SW 1271 (cell line): ENCODE results near the gene KCNJ8.
"Not testable (repeated sequence)": the region's sequence is repeated elsewhere in the genome, so short reads cannot be mapped to it uniquely, and the experiment has no call there.

Source experiments
- DNase-seq, 2 experiments: peaks; one replicate each; lab custom pipeline; 2025; lab: John Stamatoyannopoulos, UW

Gene KCNJ8

DNA sequence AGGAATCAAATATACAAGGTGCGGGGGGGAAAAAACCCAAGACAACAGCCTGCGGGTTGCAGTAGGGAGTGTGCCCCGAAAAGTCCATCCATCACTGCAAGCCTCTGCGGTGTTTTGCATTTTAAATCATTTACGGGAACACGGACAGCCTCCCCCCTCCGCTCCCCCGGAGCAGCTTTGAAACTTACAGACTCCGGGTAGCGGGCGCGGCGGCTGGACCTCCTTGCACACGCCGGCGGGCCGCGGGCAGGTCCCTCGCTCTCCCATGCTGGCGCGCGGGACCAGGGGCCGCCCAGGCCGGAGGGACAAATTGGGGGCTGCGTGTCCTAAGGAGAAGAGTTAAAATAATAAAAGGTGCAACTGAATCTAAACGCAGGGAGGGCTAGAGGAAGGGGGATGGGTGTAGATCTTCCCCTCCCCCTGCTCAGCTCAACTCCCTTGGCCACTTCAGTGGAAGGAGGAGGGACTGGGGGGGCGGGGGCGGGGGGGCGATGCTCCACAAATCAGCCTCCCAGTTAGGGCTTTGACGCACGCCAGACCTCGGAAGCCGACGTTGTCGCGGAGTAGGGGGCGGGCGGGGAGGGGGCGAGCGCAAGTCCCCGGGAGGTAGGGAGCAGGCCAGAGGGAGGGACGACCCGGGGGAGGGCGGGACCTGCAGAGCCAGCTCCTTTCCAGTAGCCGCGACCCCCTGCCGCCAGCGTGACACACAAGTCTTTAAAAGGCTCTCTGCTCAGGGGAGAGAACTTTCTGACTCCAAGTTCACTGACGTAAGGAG, at the start of gene KCNJ8:
TSS of gene KCNJ8 (minus strand) at position 349 of the 775 bp plus-strand sequence. CDS start 1,090 bp downstream, outside the sequence.
- no peak for DNase-seq

DNA sequence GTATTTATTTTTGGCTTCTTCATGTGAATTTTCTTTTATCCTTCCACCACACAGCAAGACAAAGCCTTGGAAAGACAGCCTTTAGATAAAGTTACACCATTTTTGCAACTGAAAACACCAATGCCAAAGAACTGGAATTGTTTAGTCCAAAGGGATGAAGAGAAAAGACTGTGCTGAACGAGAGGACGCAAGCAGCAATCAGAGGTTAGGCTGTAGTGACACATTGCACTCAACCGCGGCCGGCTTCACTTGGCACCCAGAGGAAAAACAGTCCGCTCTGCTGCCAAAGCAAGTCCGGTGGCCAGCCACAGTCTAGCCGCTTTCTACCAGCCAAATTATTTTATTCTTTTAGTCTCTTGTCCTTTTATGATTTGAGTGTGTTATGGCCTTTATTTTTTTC, 49.1 kb upstream of the KCNJ8 start:
- no peak for DNase-seq

- DNase-seq: no peak
Observed at GRCh38 chr12:21819678-21820077, 45.2 kb upstream of the KCNJ8 start.

DNA sequence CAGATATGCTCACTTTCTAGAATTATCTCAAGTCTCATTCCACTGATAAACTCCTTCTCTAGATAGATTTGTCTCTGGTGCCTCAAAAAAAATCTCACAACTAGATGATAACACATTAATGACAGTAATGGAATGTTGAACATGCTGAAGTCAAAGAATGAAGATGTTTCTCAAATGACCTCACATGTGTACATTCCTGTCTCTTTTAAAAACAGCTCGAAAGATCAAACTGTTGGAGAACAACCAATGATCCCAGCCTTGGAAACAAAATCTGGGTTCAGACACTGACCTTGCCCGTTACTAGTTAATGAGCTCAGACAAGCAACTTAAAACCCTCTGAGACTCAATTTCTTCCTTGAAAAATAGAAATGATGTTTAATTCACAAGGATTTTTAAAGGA, 44.7 kb upstream of the KCNJ8 start:
- no peak for DNase-seq

- no peak for DNase-seq
Observed at GRCh38 chr12:21818627-21819026, 44.1 kb upstream of the KCNJ8 start.

GRCh38 chr12:21815306-21816062, 41.0 kb upstream of the KCNJ8 start:
- no peak for DNase-seq

- no peak for DNase-seq
Observed at GRCh38 chr12:21814814-21815213, 40.3 kb upstream of the KCNJ8 start.

DNA sequence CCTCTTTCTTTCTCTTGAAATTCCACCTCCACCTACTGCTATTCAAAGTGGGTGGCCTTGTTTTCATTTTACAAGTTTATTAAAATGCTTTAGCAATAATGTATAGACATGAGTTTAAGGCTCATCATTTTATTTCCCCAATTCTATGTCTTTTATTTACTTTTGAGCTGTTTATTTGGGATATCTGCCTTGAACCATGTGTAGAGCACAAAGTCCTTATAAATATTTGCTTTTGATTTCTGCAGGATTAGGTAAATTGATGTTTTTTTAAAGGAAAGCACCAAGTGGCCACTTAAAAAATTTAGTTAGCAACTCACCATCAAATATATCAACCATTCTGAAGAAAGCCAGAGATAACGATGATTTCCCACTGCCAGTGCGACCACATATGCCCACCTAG, 39.8 kb upstream of the KCNJ8 start:
- DNase-seq: no peak

GRCh38 chr12:21813751-21814150, 39.2 kb upstream of the KCNJ8 start:
- no peak for DNase-seq

DNA sequence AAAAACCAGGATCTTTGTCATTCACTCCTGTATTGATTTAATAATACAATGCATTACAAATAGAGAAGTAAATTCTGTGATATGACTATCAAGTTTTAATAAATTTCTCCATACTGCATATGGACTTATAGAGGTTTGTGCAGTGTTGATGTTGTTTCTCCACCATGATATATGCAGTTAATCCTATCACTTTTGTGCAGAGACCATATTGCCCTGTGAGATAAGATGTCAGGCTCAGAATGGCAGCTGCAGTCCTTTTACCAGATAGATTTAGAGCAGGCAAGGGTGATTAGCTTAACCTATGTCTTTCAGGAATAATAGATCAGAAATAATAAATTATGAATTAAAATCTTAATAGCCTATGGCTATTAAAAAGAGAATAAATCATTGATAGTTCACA, 38.6 kb upstream of the KCNJ8 start:
- DNase-seq: no peak

DNA sequence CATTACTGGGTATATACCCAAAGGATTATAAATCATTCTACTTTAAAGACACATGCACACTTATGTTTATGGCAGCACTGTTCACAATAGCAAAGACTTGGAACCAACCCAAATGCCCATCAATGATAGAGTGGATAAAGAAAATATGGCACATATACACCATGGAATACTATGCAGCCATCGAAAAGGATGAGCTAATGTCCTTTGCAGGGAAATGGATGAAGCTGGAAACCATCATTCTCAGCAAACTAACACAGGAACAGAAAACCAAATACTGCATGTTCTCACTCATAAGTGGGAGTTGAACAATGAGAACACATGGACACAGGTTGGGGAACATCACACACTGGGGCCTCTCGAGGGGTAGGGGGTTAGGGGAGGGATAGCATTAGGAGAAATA, 37.8 kb upstream of the KCNJ8 start:
- DNase-seq: not testable (repeated sequence)

DNA sequence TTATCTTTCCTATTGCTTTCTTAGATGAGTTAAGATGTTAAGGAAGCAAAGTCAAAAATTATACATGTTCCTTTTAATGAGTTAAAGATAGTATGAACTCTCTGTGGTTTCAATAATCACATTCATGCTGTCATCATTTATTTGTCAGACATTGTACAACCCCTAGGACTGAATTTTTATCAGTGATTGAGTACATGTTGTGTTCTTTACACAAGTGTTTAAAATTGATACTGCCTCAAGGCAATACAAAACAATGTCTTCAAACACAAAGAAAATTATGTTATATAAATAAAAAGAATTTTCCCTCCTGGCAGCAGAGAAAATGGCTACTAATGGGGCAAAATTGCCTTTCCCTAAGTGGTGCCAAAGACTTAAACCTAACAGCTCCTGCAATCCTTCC, 34.6 kb upstream of the KCNJ8 start:
- DNase-seq: no peak

GRCh38 chr12:21806255-21806654, 31.7 kb upstream of the KCNJ8 start:
- no peak for DNase-seq

- no peak for DNase-seq
Observed at GRCh38 chr12:21801522-21802288, 27.2 kb upstream of the KCNJ8 start.

GRCh38 chr12:21800011-21800410, 25.5 kb upstream of the KCNJ8 start:
- DNase-seq: no peak

DNA sequence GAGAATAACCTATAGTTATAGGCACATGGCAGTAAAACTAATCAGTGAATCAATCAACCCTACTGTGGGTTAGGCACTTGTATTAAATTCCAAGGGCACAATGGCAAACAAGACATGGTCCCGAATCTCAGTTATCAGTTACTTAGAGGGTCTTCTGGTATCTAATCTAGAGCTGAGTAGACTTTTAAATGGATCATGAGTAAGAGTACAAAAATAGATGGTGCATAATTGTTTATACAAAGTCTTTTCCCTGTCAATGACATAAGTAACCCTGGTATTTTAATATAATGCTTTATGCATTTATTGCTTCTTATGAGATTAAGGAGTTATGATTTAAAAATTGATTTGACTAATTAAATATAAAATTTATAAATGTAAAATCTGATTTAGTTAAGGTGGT, 23.0 kb upstream of the KCNJ8 start:
- no peak for DNase-seq

GRCh38 chr12:21795648-21796328, 21.3 kb upstream of the KCNJ8 start:
- DNase-seq: no peak

- not testable (repeated sequence) for DNase-seq
Observed at GRCh38 chr12:21794807-21795595, 20.5 kb upstream of the KCNJ8 start.

- DNase-seq: not testable (repeated sequence)
Observed at GRCh38 chr12:21789687-21790086, 15.2 kb upstream of the KCNJ8 start.

DNA sequence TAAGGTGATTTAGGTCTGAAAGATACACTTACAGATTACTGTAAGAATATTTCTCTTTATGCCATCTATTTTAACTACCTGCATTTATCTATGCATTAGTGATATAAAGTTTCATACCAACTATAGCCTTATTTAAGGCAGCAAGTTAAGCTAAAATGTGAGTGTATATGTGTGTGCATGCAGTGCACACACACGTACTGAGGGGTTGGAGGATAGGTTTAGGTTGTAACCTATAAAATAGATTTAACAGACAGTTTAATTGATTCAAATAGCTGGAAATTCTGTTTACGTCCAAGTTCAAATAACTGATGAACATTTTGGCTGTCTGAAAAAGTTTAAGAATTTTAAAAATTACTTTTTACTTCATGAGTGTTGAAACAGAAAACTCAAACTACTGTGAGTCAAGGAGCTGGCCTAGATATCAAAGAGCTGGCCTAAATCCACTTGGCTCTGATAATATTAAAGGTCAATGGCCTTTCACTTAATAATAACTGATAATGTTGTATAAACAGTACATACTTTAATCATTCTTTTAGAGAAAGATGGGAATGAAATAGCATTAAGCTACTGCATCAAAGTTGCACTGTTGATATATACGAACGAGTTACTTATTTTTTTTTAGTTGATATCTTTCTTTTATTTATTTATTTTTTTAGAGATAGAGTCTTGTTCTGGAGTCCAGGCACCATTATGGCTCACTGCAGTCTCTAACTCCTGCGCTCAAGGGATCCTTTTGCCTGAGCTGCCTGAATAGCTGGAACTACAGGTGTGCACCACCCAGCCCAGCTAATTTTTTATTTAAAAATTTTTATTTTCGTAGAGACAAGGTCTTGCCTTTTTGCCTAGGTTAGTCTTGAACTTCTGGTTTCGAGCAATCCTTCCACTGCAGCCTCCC, 13.8 kb upstream of the KCNJ8 start:
- no peak for DNase-seq
